ENCODE results near the gene B4GALNT2.

Gene B4GALNT2

DNA sequence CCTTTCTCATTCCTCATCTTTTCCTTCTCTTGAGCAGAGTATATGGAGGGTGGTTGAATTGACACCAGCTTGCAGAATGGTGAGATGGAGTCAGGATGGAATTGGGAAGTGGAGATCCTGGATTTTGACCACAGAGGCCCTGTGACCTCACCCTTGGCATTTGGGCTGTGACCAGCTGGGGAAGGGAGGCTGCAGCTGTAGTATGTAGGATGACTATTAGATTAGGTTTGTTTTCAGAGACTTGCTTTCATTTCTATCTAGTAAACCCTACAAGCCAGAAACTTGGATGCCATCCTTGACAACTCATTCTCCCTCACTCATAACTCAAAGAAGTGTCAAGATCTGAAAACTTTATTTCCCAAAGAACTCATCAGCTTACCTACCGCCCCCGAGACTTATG is 71.9 kb downstream of the B4GALNT2 start:
- in situ Hi-C loops (cut with MboI; ENCODE audit: low sequenced_read_pairs) = no loop called here

GRCh38 chr17:49209061-49209571 is 76.5 kb downstream of the B4GALNT2 start:
- in situ Hi-C loops (cut with MboI; ENCODE audit: low sequenced_read_pairs) = no loop called here

- in situ Hi-C loops (cut with MboI; ENCODE audit: low sequenced_read_pairs) = no loop called here
These were observed 77.8 kb downstream of the B4GALNT2 start, which contains the start of the genes ABI3 and GNGT2 for GRCh38 chr17:49210158-49211029. Gene ABI3 (plus strand): TSS chr17:49210707. CDS start chr17:49210725, 18 bp downstream. Gene GNGT2 (minus strand): TSS chr17:49210574. CDS start chr17:49207422, 3,152 bp downstream.

- in situ Hi-C loops (cut with MboI; ENCODE audit: low sequenced_read_pairs) = no loop called here
These were observed 80.8 kb downstream of the B4GALNT2 start for GRCh38 chr17:49213399-49213798.

GRCh38 chr17:49213847-49214246 is 81.3 kb downstream of the B4GALNT2 start:
- in situ Hi-C loops (cut with MboI; ENCODE audit: low sequenced_read_pairs) = no loop called here

GRCh38 chr17:49214676-49215360 is 82.2 kb downstream of the B4GALNT2 start:
- in situ Hi-C loops (cut with MboI; ENCODE audit: low sequenced_read_pairs) = no loop called here

DNA sequence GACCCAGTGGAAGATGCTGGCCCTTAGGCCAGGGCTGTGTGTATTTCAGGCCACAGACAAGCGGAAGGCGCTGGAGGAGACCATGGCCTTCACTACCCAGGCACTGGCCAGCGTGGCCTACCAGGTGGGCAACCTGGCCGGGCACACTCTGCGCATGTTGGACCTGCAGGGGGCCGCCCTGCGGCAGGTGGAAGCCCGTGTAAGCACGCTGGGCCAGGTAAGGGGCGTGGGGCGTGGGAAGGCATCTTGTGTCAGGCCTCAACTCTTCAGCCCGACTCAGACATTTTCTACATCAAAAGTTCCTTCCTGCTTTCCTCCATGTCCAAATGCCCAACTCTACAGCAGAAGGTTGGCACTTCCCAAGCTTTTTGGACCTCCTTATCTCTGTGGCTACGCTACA is 83.9 kb downstream of the B4GALNT2 start:
- in situ Hi-C loops (cut with MboI; ENCODE audit: low sequenced_read_pairs) = no loop called here

DNA sequence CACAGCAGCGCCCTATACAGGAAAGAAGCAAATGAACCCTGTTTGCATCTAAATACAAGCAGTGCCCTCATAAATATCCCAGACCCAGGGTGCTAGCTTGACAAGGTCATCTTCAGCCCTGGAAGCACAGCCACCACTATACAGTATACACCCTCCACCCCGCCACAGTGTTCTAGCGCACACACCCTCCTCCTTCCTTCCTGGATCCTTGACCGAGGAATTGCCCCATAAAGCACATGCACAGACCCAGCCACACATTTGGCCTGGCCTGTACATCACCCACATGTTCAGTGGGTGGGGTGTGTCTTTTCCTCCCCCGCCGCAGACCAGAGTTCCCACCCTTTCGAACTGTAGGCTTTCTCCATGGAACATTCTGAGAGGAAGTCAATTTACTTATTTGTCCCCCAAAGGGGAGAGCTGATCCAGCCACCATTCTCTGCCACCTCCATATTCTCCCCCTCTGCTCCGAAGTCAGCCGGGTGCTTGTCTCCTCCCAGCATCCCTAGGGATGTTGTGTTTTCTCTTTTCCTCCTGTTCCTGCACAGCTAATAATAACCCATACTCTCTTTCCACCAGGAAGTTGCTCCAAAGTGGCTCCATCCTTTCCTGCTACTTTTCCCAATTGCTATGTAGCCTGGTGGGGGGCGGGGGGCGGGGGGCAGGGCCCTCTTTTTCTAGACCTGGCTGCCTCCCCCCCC is 84.5 kb downstream of the B4GALNT2 start:
- in situ Hi-C loops (cut with MboI; ENCODE audit: low sequenced_read_pairs) = no loop called here

GRCh38 chr17:49217651-49218413 is 85.3 kb downstream of the B4GALNT2 start:
- in situ Hi-C loops (cut with MboI; ENCODE audit: low sequenced_read_pairs) = no loop called here

DNA sequence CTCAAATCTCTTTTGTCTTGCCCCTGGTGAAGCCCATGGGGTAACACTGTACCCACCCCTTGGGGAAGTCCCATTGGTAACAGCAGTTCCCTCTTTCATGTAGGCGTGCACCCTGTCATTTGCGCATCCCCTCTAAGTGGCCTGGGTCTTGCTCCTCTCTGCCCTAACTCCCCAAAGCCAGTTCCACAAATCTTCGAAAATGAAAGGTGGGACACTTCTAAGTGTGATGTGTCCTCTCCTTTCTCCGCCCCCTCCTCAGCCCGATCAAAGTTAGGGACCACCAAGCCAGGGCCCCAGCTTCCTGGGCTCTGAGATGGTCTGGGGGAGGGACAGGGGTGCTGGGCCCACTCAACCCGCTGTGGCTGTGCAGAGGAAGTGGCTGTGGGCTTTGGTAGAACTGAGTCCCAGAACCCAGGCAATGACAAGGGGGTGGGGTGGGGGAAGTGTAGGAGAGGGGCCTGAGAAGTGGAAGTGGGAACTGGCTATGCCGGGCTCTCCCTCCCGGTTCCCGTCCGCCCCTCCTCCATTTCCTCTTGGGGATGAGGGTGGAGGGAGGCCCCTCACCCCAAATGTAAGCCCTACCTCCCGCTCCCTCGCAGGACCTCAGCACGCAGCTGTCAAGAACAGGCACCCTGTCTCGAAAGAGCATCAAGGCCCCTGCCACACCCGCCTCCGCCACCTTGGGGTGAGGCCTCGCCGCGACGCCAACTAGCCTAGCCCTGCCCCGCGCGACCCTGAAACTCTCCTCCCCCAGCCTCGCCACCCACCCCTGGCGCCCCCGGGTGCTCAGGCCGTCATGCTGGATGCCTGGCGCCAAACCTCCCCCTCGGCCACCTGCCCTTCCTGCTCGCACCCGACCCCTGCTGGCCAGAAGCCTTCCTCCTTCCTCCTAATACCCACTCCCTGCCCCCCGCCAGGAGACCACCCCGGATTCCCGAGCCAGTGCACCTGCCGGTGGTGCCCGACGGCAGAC is 86.7 kb downstream of the B4GALNT2 start:
- in situ Hi-C loops (cut with MboI; ENCODE audit: low sequenced_read_pairs) = no loop called here

DNA sequence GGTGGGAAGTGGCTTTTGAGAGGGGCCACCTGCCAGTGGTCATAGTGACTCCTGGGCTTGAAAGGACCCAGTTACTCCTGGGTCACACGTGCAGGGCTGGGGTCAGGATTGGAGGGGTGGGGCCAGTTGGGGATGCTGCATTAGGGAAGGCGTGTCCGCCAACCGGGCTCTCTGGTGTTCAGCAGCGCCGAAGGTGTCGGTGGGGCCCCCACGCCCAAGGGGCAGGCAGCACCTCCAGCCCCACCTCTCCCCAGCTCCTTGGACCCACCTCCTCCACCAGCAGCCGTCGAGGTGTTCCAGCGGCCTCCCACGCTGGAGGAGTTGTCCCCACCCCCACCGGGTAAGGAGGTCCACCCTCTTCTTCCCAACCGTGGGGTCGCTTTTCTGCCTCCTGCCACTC is 87.4 kb downstream of the B4GALNT2 start:
- in situ Hi-C loops (cut with MboI; ENCODE audit: low sequenced_read_pairs) = no loop called here

- in situ Hi-C loops (cut with MboI; ENCODE audit: low sequenced_read_pairs) = no loop called here
These were observed 90.6 kb downstream of the B4GALNT2 start for GRCh38 chr17:49223168-49223516.

GRCh38 chr17:49223517-49224197 is 91.1 kb downstream of the B4GALNT2 start:
- in situ Hi-C loops (cut with MboI; ENCODE audit: low sequenced_read_pairs) = no loop called here

DNA sequence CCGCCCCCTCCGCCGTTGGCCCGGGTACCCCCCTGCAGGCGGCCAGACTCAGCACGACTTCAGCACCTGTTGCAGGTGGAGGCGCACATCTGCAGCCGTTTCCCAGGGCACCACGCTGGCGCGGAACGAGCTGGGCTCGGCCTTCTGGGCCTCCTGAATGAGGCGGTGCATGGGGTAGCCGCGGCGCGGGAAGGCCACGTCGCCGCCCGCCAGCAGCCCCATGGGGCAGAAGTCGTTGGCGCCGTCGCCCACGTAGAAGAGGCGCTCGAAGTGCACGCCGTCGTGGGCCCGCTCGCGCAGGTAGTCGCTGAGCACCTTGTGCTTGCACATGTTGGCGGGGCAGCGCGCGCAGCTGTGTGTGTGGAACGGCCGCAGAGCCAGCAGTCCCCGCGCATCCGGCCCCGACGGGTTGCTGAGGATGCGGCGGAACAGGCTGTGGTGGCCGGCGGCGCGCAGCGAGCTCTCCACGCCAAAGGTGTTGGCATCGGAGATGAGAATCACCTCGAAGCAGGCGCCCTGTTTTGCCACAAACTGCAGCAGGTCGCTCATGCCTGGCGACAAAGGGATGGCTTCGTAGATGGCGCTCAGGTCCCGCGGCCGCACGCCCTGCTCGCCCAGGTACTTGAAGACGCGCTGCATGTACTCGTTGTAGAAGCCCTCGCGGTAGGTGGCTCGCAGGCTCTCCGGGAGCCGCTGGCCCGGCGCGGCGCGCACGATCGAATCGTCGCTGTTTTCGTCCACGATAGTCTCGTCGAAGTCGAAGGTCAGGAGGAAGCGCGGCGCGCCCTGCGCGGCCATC is 91.8 kb downstream of the B4GALNT2 start:
- in situ Hi-C loops (cut with MboI; ENCODE audit: low sequenced_read_pairs) = no loop called here

DNA sequence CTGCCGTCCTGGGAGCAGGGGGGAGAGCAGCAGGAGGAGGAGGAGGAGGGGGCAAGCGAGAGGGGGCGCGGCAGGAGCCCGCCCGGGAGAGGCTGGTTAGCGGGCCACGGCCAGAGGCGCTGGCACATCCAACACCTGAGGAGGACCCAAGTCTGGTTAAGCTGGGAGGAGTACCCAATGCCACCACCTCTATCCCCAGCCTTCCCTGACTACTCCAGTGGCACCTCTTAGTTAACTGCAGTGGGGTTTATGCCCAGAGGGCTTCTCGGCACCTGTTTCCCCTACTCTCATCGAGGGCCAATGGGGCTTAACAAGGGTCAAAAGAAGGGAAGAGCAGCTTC is 92.4 kb downstream of the B4GALNT2 start:
- in situ Hi-C loops (cut with MboI; ENCODE audit: low sequenced_read_pairs) = no loop called here

DNA sequence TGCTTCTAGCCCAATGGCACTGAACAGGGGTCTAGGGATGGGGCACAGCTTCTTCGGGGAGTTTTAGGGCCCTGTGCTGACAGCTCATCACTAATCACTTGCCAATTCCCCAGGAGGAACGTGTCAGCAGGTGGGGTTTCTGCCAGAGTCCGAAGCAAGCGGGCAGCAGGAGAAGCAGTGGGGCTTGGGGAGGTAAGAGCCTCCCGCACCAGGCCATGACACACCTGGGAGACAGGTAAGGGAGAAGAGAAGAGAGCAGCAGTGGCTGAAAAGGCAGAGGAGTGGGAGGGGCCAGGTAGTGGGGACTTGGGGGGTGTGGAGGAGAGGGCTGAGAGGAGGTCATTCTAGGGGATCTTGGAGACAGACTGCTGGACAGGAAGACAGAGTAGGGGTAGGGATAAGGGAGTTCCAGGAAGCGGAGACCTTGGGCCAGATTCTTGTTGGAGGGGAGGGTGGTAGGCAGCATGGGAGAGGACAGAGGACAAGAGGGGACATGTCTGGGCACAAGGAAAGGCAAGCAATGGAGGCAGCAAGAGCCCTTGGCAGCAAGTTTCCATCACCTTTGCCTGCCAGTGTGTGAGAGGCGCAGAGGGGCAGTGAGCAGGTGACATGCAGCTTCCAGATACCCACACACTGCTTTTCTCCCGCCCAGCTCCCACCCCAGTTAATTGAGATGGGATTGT is 93.1 kb downstream of the B4GALNT2 start:
- in situ Hi-C loops (cut with MboI; ENCODE audit: low sequenced_read_pairs) = no loop called here
